NCI-H2196 treated with DMSO at 0.1 percent for 48 hours (cell line): ENCODE results near the gene PTPRE.
"Not testable (repeated sequence)": the region's sequence is repeated elsewhere in the genome, so short reads cannot be mapped to it uniquely, and the experiment has no call there.

ENCODE experiments used
- DNase-seq: peaks from one replicate; lab custom pipeline; 2025; ENCODE audit not compliant: unreplicated experiment; lab: John Stamatoyannopoulos, UW

Gene PTPRE

GRCh38 chr10:128087146-128087883 lies 180.4 kb downstream of the PTPRE start:
- no peak for DNase-seq

GRCh38 chr10:128087884-128088709 lies 181.2 kb downstream of the PTPRE start:
- DNase-seq, result no peak

- no peak for DNase-seq
Measured at GRCh38 chr10:128091636-128092210, 184.8 kb downstream of the PTPRE start.

DNA sequence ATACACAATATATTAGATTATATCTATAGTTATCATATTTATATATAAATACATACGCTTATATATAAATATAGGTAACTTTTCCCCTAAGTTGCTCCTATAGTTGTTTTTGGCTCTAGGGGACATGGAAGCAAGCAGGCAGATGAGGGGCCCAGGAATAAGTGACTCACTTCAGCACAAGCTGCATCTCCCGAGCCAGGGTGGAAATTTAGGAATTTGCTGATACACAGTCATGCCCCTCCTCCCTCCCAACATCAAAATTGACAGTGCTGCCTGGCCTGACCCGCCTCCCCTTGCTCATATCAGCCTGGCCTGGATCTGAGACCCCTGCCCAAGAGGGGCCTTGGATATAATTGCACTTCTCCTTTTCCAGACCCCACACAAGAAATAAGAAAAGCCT lies 185.6 kb downstream of the PTPRE start:
- DNase-seq, result no peak

GRCh38 chr10:128094596-128094995 lies 187.7 kb downstream of the PTPRE start:
- not testable (repeated sequence) for DNase-seq

DNA sequence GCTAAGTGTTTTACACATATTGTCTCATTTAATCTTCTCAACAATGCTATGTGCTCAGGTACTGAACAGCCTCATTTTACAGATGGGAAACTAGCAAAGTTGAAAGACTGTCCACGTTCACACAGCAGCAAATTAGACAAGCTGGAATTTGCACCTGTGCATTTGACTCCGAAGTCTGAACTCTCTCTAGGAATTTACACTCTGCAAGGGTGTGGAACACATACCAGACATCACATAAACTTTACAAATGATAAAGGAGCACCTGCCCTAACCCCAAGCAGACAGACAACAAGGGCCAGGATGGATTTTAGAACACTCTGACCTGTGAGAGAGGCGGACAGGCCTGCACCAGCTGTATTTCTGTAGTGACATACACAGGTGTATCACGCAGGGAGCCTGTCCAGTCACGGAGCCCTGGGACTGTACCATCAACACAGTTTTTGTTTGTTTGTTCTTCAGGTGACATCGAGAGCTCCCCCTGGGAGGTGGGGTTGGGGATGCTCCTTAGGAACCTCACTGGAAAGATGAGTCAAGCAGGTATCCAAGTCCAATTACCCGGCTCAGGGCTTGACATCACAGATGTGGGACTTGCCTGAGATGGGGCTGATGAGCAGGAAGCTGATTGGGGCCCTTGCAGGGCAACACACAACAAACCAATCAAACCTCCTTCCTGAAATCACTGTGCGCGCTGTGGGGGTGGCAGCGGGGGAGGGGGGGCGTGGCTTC lies 188.3 kb downstream of the PTPRE start:
- no peak for DNase-seq

DNA sequence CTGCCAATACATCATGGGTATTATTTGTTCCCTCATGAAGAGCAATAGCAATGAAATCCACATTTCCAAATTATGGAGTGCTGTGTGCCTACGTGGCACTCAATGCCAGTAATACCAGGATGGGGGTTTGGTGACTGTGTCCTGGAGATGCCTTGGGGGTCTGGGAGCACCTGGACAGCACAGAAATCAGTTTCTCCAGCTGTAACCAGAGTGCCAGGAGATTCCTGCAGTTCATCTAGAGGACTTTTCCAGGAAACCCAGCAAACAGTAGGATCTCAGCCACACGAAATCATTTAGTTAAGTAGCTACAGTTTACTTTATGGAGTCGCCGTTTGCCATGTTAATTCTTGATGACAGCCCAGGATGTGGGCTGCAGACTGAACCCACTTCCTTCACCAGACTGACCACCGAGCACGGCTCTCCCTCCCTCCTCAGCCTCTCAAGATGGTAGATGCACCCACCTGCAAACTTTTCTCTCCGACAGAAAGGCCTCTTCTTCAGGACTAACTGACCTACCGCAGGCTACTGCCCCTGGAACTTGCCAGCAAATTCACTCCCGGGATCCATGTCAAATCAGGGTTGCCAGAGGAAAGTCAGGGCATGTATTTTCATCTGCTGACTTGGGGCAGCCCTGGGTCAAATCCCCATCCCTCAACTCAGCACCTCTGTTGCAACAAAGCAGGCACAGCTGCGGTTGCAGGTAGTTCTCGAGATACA lies 189.0 kb downstream of the PTPRE start:
- no peak for DNase-seq

GRCh38 chr10:128096486-128097199 lies 189.7 kb downstream of the PTPRE start:
- DNase-seq, result no peak

- DNase-seq, result no peak
Measured at GRCh38 chr10:128097783-128098182, 190.9 kb downstream of the PTPRE start.

GRCh38 chr10:128098631-128099030 lies 191.7 kb downstream of the PTPRE start:
- no peak for DNase-seq

GRCh38 chr10:128099901-128100300 lies 193.0 kb downstream of the PTPRE start:
- no peak for DNase-seq

DNA sequence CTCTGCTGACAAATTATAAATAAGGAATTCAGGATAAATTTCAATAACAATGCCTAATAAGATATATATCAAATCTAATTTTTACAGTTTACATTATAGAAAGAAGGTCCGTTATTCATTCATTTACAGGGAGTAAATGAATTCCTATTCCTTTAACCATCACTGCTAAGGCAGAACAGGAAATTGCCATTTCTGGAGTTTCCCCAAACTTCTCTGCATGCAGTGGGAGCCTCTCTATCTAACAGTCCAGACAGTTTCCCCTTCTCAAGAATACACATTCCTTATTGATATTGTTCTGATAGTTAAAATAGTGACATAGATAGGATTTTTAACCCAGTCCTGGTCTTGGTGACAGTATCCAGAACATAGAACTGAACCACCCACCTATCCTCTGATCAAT lies 195.0 kb downstream of the PTPRE start:
- no peak for DNase-seq

DNA sequence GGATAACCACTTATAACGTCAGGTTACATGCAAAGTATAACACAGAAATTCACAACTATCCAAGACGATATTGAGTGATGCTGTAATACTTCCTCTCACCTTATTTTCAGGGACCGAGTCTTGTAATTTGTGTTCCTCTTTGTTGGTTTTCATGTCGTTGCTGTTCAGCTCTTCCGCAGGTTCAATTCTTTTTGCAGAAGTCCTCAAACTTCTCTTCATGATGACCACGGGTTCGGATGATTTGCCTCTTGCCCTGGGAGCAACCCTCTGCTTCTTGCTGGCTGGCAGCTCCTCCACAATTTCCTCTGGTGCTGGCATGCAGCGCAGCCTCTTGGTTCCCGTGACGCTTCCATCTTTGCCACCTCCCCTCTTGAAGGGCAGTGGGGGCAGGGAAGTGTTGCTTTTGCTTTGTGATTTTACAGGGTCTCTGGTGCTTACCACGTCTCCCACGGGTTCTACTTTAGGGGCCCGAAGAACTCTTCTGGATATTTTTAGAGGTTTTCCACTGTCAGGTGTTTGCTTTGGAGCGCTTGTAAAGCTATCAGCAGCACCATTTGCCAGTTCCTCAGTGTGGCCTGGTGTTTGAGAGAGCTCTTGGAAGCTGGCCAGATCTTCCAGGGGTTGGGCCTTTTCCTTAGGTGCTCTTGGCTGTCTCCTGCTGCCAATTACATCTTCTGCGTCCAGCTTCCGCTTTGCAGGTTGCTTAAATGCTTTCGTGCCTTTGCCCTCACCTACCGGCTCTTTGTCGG lies 195.8 kb downstream of the PTPRE start:
- DNase-seq, result no peak

GRCh38 chr10:128103229-128103714 lies 196.4 kb downstream of the PTPRE start:
- no peak for DNase-seq

DNA sequence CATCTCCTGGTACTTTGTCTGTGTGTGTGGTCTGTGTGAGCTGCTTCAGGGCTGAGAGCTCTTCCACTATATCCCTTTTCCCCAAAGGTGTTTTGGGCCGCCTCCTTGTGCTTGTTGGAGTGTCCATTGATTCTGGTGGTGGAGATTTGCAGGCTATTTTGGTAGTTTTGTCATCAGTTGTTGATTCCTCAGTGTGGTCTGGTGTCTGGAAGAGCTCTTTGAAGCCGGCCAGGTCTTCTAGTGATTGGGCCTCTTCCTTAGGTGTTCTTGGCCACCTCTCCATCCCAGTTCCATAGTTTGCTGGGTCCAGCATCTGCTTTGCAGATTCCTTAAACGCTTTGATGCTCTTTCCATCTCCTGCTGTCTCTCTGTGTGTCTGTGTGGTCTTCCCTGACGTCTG lies 198.5 kb downstream of the PTPRE start:
- DNase-seq, result no peak

DNA sequence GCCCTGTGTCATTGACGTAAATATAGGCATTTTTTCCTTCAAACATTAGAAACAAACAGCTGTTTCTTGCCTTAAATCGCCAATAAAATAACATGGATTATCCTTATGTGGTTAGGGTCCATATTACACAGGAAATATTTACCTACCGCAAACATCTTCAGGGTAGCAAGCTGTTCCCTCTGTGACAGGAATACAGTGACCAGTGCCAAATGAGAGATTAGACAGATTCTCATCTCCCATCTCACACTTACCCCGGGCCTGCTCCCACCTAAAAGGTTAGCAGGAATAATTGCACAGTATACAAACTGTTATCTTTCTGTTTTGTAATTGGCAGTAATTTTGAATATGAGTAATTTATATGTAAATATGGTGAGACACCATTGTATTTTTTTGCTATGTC lies 202.8 kb downstream of the PTPRE start:
- DNase-seq, result no peak

DNA sequence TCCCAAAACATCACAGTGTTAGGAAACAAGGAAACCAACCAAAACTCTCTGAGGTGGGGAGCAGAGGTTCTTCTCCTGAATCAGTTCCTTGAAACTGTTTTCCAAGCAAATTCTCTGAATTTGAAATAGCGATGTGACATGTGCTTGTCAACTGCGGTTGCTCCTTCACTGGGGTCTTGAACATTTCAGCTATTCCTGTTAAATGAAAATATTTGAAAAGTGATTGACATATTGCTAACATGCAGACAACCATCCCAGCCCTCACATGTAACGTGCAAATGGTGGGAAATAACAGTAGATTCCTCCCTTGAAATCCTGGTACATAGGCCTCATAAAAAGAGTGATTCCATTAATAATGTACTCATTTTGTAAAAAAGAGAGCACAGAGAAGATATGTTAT lies 203.4 kb downstream of the PTPRE start:
- DNase-seq, result no peak

GRCh38 chr10:128111696-128112095 lies 204.8 kb downstream of the PTPRE start:
- no peak for DNase-seq

GRCh38 chr10:128113026-128113425 lies 206.1 kb downstream of the PTPRE start:
- no peak for DNase-seq
